ENCODE data around the gene ZCCHC3. TPM values are rescaled to one million over a fixed set of nuclear protein-coding genes. Genes with fewer than 3 reads are reported as not detected.
"Not testable (repeated sequence)": the region's sequence is repeated elsewhere in the genome, so short reads cannot be mapped to it uniquely, and the experiment has no call there.

The ZCCHC3 gene
- total RNA-seq, 1 donor from 2014 or later, result 40.0 TPM

DNA sequence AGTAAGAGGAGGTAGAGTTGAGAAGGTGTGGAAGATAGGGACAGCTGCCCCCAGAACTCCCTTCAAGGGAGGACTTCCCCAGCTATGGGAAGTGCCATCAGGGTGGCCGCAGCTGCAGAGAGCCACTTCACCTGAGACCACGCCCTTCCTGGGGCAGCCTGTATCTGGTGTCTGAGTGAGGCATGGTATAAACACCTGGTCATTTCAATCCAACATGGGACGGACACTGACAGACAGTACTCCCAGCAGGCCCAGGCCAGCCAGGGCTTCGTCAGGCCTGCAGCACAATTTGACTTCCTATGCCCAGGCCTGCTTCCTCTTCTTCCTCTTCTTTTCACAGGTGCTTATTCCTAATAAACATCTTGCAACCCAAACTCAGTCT is 32.5 kb downstream of the ZCCHC3 start:
- H3K27me3 Mint-ChIP-seq (ENCODE audit: unreplicated experiment), result peaks cover 5% of the 10 kb centered on the region
- no peaks in the 10 kb centered on the region for H3K9me3 Mint-ChIP-seq (ENCODE audit: unreplicated experiment)
- H3K36me3 Mint-ChIP-seq (ENCODE audit: low read depth, unreplicated experiment), result peaks cover 16% of the 10 kb centered on the region
- H3K4me1 Mint-ChIP-seq (ENCODE audit: unreplicated experiment), result peaks cover 31% of the 10 kb centered on the region
- H3K4me3 Mint-ChIP-seq (ENCODE audit: unreplicated experiment), result peak overlapping the region; percentile 56
- TF ChIP-seq, protein P1, sequence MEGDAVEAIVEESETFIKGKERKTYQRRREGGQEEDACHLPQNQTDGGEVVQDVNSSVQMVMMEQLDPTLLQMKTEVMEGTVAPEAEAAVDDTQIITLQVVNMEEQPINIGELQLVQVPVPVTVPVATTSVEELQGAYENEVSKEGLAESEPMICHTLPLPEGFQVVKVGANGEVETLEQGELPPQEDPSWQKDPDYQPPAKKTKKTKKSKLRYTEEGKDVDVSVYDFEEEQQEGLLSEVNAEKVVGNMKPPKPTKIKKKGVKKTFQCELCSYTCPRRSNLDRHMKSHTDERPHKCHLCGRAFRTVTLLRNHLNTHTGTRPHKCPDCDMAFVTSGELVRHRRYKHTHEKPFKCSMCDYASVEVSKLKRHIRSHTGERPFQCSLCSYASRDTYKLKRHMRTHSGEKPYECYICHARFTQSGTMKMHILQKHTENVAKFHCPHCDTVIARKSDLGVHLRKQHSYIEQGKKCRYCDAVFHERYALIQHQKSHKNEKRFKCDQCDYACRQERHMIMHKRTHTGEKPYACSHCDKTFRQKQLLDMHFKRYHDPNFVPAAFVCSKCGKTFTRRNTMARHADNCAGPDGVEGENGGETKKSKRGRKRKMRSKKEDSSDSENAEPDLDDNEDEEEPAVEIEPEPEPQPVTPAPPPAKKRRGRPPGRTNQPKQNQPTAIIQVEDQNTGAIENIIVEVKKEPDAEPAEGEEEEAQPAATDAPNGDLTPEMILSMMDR (IDR thresholded peaks at IDR 0.05; ENCODE audit: unreplicated experiment), result no peak
- DNase-seq (ENCODE audit: low spot score), result no peak
- H3K27ac Mint-ChIP-seq (ENCODE audit: unreplicated experiment), result no peak overlapping the region

DNA sequence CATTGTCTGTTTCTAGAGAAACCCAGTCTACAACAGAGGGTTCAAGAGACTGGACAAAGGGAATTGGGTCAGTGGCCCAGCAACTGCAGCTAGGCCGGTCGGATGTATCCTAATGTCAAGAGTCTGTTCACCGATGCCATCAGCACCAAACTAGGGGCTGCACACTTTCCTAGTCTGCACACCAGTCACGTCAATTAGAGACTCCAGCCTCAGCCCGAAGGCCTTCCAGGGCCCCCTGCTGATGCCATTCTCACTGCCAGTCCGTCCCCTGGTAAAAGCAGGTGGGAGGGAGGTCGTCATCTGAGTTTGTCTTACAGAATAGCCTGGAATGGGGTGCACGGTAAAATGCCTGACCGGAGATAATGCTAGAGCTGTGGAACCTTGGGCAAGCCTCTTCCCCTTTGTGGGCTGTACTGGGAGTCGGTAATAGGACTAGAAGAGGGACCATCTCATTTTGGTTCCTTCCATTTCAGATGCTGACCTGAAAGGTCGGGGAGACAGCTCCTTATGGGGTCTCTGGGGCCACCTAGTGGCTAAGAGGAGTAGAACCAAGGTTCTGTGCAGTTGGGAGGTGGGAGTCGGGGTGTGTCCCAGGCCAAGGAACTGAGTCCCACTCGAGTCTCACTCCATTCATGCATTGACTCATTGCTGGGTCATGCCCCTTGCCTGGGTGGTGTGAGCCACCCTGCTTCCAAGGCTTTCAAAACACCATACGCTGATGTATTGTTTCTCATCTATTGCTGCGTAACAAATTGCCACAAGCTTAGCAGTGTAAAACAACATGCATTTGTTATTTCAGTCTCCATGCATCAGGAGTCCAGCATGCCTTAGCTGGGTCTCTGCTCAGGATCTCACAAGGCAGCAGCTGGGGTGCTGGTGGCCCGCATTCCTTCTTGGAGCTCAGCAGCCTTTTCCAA is 33.1 kb downstream of the ZCCHC3 start:
- Mint-ChIP-seq H3K4me1 (ENCODE audit: unreplicated experiment) (peaks cover 29% of the 10 kb centered on the region), H3K27ac (ENCODE audit: unreplicated experiment) (no peak overlapping the region), H3K4me3 (ENCODE audit: unreplicated experiment) (peak overlapping the region; percentile 56), H3K36me3 (ENCODE audit: low read depth, unreplicated experiment) (peaks cover 13% of the 10 kb centered on the region), H3K27me3 (ENCODE audit: unreplicated experiment) (peaks cover 2% of the 10 kb centered on the region), H3K9me3 (ENCODE audit: unreplicated experiment) (no peaks in the 10 kb centered on the region)
- TF ChIP-seq, protein P1 (IDR thresholded peaks at IDR 0.05; ENCODE audit: unreplicated experiment), result peak; percentile 81
- DNase-seq (ENCODE audit: low spot score), result peak; percentile 53

DNA sequence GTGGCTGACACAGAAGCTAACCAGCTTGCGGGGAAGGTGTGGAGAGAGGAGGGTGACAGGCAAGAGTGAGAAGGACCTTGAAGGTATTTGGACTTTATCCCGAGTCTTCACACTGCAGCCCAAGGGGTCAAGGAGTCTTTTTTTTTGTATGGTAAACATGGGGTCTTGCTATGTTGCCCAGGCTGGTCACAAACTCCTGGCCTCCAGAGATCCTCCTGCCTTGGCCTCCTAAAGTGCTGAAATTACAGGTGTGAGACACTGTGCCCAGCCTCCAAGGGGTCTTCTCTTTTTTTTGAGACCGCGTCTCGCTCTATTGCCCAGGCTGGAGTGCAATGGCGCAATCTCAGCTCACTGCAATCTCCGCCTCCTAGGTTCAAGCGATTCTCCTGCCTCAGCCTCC is 37.2 kb downstream of the ZCCHC3 start:
- no peak for DNase-seq (ENCODE audit: low spot score)
- Mint-ChIP-seq H3K9me3 (ENCODE audit: unreplicated experiment) (no peaks in the 10 kb centered on the region), H3K27me3 (ENCODE audit: unreplicated experiment) (peaks cover 2% of the 10 kb centered on the region), H3K36me3 (ENCODE audit: low read depth, unreplicated experiment) (no peaks in the 10 kb centered on the region), H3K4me1 (ENCODE audit: unreplicated experiment) (peaks cover 10% of the 10 kb centered on the region), H3K4me3 (ENCODE audit: unreplicated experiment) (no peak overlapping the region), H3K27ac (ENCODE audit: unreplicated experiment) (peak overlapping the region; percentile 10)
- TF ChIP-seq, protein P1 (IDR thresholded peaks at IDR 0.05; ENCODE audit: unreplicated experiment), result no peak

DNA sequence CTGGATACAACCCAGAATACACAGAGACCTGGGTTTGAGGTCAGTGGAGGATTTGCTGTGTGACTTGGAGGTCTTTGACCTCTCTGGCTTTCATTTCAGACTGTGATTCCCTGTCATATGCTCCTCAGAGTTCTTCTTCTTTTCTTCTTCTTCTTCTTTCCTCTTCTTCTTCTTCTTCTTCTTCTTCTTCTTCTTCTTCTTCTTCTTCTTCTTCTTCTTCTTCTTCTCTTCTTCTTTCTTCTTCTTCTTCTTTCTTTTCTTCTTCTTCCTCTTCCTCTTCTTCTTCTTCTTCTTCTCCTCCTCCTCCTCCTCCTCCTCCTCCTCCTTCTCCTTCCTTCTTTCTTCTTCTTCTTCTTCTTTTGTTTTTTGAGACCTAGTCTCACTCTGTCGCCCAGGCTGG is 38.7 kb downstream of the ZCCHC3 start:
- not testable (repeated sequence) for H3K4me3 Mint-ChIP-seq (ENCODE audit: unreplicated experiment); H3K27ac Mint-ChIP-seq (ENCODE audit: unreplicated experiment); H3K27me3 Mint-ChIP-seq (ENCODE audit: unreplicated experiment); H3K4me1 Mint-ChIP-seq (ENCODE audit: unreplicated experiment); DNase-seq (ENCODE audit: low spot score); H3K9me3 Mint-ChIP-seq (ENCODE audit: unreplicated experiment); H3K36me3 Mint-ChIP-seq (ENCODE audit: low read depth, unreplicated experiment)

DNA sequence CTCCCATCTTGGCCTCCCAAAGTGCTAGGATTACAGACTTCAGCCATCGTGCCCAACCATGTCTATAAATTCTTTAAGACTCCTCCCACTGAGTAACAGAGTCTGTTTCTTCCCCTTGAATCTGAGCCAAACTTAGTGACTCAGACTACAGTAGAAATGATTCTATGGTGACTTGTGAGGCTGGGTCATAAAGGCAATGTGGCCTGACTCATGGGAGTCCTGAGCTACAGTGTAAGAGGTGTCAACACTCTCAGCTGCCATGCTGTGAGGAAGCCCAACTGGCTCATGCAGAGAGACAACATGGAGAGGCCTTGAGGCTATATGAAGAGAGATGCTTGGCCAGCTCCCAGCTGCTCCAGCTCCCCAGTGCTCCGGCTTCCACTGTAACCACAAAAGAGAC is 44.3 kb downstream of the ZCCHC3 start:
- H3K27ac Mint-ChIP-seq (ENCODE audit: unreplicated experiment), result no peak overlapping the region
- H3K36me3 Mint-ChIP-seq (ENCODE audit: low read depth, unreplicated experiment), result peaks cover 5% of the 10 kb centered on the region
- no peak overlapping the region for H3K4me3 Mint-ChIP-seq (ENCODE audit: unreplicated experiment)
- no peak for DNase-seq (ENCODE audit: low spot score)
- no peaks in the 10 kb centered on the region for H3K9me3 Mint-ChIP-seq (ENCODE audit: unreplicated experiment)
- H3K4me1 Mint-ChIP-seq (ENCODE audit: unreplicated experiment), result peaks cover 3% of the 10 kb centered on the region
- TF ChIP-seq, protein P1 (IDR thresholded peaks at IDR 0.05; ENCODE audit: unreplicated experiment), result no peak
- H3K27me3 Mint-ChIP-seq (ENCODE audit: unreplicated experiment), result peaks cover 10% of the 10 kb centered on the region

All from endothelial cell (in vitro differentiated cells).